Superior temporal gyrus (tissue), 1 donor: Measurements from ENCODE around the gene CLMP.
A peak's percentile ranks its signal among the peaks of the same experiment; 100 is the strongest.
"Not testable (repeated sequence)": the region's sequence is repeated elsewhere in the genome, so short reads cannot be mapped to it uniquely, and the experiment has no call there.

Experiments used
- DNase-seq: peaks from one replicate; pipeline ENCODE4 v3.0.0-alpha.2; 2016; ENCODE audit errors: extremely low spot score

CLMP gene

GRCh38 chr11:123168955-123169484 lies 26.0 kb downstream of the CLMP start:
- DNase-seq: no peak

- no peak for DNase-seq
Observed at GRCh38 chr11:123168241-123168640, 26.8 kb downstream of the CLMP start.

- DNase-seq: peak; percentile 33
Observed at GRCh38 chr11:123166071-123166559, 28.9 kb downstream of the CLMP start.

- DNase-seq: no peak
Observed at GRCh38 chr11:123164732-123165450, 30.2 kb downstream of the CLMP start.

GRCh38 chr11:123163621-123164020 lies 31.4 kb downstream of the CLMP start:
- no peak for DNase-seq

GRCh38 chr11:123161376-123162030 lies 33.5 kb downstream of the CLMP start:
- DNase-seq: no peak

- DNase-seq: no peak
Observed at GRCh38 chr11:123159183-123159857, 35.7 kb downstream of the CLMP start.

- DNase-seq: no peak
Observed at GRCh38 chr11:123158033-123159003, 36.7 kb downstream of the CLMP start.

GRCh38 chr11:123152951-123153350 lies 42.1 kb downstream of the CLMP start:
- DNase-seq: no peak

GRCh38 chr11:123152346-123152745 lies 42.7 kb downstream of the CLMP start:
- DNase-seq: not testable (repeated sequence)

- DNase-seq: no peak
Observed at GRCh38 chr11:123151796-123152195, 43.3 kb downstream of the CLMP start.

GRCh38 chr11:123151366-123151765 lies 43.7 kb downstream of the CLMP start:
- no peak for DNase-seq

GRCh38 chr11:123150882-123151281 lies 44.2 kb downstream of the CLMP start:
- no peak for DNase-seq

- DNase-seq: no peak
Observed at GRCh38 chr11:123148965-123149364, 46.1 kb downstream of the CLMP start.

GRCh38 chr11:123145661-123146060 lies 49.4 kb downstream of the CLMP start:
- DNase-seq: no peak

GRCh38 chr11:123145220-123145619 lies 49.8 kb downstream of the CLMP start:
- no peak for DNase-seq

GRCh38 chr11:123144707-123145106 lies 50.3 kb downstream of the CLMP start:
- no peak for DNase-seq

- no peak for DNase-seq
Observed at GRCh38 chr11:123143921-123144320, 51.1 kb downstream of the CLMP start.

- DNase-seq: no peak
Observed at GRCh38 chr11:123143476-123143875, 51.6 kb downstream of the CLMP start.

GRCh38 chr11:123139206-123139605 lies 55.8 kb downstream of the CLMP start:
- DNase-seq: no peak
